Anterior cingulate cortex (tissue), 58 donors: Measurements from ENCODE around the gene BRD7.

Source experiments
- DNase-seq, 58 donors: peaks; one replicate each; lab custom pipeline; 2025; lab: John Stamatoyannopoulos, UW

The BRD7 gene

DNA sequence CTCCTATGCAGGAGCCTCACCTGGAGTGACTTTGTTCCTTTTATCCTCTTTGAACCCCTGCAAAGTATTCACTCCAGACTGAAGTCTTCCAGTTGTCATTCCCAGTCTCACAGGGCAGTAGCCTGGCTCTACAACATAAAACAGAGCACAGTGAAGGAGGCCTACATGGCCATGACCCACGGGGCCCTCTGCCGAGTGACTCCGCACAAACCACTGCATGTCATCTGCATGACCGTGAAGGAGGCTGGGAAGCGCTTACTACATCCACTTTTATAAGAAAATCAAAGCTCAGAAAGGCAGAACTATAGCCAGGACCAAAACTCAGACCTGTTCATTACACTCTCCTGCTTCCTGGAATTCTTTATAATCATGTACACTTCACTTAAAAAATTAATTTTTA is 42.5 kb downstream of the BRD7 start:
- no peak for DNase-seq

DNA sequence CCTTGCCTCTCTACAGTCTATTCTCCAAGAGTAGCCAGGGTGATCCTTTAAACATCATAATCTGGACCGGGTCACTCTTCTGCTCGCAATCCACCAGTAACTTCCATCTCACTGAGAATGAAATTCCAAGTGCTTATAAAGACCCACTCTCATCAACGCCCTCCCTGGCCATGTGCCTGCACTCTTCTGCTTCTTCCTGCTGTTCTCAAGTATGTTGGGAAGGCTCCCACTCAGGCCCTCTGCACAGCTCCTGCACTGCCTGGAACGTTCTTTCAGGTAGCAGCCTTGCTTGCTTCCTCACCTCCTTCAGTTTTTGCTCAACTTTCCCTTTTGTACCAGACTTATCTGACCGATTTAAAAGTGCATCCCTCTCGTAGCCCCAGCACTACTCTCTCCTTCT is 44.4 kb downstream of the BRD7 start:
- DNase-seq, result no peak

- peak in 1 of 58 donors; percentile 17 for DNase-seq
Observed at GRCh38 chr16:50323335-50324011, 45.3 kb downstream of the BRD7 start.

DNA sequence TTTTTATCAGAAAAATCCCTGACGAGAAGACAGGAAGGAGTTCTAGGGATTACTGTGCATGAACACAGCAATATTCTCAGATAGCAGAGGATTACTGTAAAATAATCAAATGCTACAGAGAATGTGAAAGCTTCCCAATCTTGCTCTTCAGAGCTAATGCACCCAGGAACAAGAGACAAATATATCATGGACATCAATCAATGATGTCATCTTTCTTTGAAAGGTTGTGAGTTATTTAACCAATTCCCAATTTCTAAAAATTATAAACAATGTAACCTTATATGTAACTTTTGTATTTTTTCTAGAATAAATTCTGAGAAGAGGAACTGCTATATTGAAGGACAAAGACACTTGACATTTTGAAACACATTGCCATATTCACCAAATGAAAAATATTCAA is 46.5 kb downstream of the BRD7 start:
- no peak for DNase-seq

DNA sequence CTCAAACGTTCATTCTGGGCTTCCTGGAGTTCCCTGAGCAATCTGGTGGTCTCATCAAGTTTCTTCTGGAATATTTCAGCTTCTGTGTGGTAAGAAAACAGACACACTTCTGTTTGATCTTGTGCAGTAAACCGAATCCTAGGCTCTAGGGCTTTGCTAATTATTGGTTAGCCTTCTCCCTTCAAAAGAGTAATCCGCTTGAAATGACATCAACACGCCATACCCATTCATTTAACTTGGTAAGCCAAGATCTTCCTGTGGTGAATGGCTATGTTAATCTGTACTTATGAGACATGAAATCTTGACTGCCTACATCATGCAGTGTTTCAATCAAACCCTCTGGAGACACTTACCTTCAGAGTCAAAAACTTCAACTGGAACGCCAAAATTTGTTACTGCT is 48.5 kb downstream of the BRD7 start:
- no peak for DNase-seq

GRCh38 chr16:50318796-50319578 is 49.8 kb downstream of the BRD7 start:
- no peak for DNase-seq

DNA sequence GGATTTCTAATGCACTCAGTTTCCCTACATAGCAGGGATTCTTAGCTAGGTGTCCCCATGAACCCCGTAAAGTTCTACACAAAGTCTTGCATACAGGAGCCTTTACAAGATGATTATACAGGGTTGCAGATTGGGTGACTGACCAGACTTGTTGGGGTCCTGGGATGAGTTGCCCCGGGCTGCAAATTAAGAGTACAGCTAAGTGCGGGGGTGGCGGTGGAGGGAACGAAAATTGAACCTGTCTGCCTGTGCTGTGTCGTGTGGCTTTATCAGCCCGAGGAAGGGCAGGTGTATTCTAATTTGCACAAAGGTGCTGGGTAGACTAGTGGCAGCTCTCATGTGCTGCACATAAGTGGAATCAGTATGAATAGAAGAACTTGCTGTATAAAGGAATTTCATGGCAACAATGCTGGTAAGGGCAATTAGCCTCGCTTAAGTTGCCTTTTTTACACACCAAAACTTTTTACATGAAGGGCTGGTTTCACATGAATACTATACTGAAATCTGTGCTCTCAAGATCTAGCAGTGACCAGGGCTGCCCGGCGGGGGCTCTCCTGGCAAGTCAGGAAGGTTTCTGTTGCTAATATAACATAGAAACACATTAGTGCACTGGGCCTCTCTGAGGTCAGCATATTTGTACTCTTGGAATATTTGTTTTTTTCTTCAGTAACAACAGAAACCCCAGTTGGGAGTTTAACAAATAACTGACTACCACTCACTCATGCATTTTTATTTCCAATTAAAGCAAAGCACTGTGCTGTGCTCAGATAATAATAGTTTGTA is 51.7 kb downstream of the BRD7 start:
- no peak for DNase-seq

DNA sequence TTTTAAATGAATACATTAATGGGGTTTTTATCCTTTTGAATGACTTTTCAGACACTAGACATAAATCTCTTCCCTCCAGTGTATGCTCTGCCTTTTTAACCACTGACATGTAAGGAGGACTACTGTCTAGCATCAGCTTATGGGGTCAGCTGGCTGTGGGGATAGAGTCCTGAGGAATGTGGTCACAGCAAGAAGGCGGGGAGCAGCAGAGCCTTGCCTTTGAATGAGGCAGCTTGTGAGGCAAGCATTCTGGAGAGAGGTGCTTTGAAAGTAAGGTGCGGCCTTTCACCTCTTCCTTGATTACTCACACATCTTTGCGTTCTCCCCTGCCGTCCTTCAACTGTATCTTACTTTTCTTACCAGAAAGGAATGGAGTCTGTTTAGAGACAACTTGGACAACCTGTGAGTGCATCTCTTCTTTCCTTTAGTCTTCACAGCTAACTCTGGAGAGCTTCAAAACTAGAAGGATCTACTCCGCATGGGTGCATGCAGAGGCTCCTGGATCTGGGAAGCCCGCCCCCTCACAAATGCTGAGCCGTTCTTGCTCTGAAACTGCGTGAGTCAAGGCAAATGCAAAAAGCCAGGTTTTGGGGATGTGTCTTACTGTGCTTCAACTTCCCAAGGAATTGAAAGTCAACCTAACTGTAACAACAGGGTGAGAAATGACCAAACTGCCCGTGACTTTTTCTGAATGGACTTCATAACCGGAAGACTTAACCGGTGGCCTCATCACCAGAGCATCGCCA is 52.5 kb downstream of the BRD7 start:
- peak in 1 of 58 donors; percentile 24 for DNase-seq

- no peak for DNase-seq
Observed at GRCh38 chr16:50315346-50315997, 53.3 kb downstream of the BRD7 start.

DNA sequence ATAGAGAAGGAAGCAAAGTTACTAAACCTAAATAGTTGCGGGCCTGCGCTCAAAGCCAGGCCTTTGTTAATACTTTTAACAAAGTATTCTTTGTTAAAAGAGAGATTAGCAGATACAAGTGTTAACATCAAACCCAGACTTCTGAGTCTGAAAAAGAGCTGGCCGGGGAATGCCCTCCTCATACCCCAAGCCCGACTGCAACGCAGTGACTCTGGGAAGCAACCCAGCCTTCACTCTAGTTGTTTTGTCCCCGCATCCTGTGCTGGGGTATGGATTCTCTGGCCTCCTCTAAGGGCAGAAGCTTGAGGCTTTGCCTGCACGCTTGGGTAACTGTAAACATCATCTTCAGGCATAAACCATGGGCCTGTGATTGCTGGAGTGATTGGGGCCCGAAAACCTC is 54.1 kb downstream of the BRD7 start:
- DNase-seq, result no peak

GRCh38 chr16:50313596-50314478 is 55.0 kb downstream of the BRD7 start:
- DNase-seq, result peak in 30 of 58 donors; percentile 12 to 58 (median 32)

- DNase-seq, result no peak
Observed at GRCh38 chr16:50311891-50312501, 56.8 kb downstream of the BRD7 start.

DNA sequence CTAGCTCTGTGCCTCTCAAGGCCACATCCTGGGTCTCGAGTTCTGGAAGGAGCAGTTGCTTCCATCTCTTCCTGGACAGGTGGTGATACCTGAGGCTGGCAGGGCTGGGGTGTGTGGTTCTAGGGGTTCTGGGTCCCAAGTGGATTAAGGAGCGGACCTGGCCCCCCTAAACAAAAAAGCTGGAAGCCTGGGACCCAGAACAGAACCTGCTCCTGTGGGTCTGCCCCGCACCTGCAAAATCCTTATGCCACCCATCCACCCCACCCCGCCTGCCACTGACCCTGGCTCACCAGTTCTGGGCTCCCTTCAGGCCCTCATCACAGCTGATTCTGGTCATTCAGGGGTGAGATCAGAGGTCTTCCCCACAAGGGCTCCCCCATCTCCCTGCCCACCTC is 57.7 kb downstream of the BRD7 start:
- DNase-seq, result no peak

DNA sequence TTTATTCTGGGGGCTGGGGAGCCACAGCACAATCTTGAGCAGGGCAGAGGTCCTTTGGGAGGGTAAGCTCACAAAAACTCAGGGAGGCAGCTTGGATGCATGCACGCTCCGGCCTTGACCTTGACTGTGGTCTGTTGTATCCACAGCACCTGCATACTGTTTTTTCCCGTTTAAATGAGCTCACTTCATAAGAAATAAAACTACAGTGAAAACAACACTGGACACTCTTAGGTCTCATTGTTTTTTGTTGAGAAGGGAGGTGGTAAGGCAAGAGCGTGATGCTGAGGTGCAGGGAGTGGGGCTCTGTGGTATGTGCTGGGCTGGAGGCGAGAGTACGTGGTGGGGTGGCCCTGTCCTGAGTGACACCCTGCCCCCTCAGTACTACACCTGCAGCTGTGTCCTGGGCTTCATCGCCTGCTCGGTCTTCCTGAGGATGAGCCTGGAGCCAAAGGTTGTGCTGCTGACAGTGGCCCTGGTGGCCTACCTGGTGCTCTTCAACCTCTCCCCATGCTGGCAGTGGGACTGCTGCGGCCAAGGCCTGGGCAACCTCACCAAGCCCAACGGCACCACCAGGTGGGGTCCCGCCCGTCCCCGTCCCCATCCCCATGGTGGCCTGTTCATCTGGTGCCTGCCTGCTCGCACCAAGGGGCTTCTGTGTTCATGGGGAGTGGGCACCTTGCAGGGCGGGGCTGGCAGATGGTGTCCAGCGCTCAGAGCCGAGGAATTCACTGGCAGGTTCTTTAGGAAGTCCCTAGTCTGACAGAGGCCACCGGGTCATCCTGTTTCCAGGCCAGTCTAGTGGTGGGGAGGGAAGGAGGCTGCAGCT is 58.3 kb downstream of the BRD7 start:
- DNase-seq, result no peak

GRCh38 chr16:50309527-50310307 is 59.1 kb downstream of the BRD7 start:
- no peak for DNase-seq

GRCh38 chr16:50309156-50309526 is 59.6 kb downstream of the BRD7 start:
- no peak for DNase-seq
